Fibroblast of the aortic adventitia (primary cell): ENCODE measurements around the gene ZNF629. TPM values are rescaled to one million over a fixed set of nuclear protein-coding genes. Genes with fewer than 3 reads are reported as not detected.

Experiments used
- DNase-seq: peaks from one replicate; pipeline ENCODE4 v3.0.0-alpha.2; 2010; ENCODE audit warnings: low read depth
- H3K4me3 ChIP-seq: 2 replicates; pipeline ENCODE4 v1.5.1; 2011; ENCODE audit warnings: low read depth, mild to moderate bottlenecking, control low read depth, low read length, moderate library complexity
- total RNA-seq: library from RNA; depleted of rRNA; stranded (reverse); fragments of >200 nt; gene quantifications from 2 replicates; pipeline ENCODE4 v1.2.3, GENCODE V29; 2012; ENCODE audit warnings: low replicate concordance
- TF ChIP-seq, protein P1 (sequence below): IDR thresholded peaks from 2 replicates; pipeline ENCODE4 v1.5.1; 2011; ENCODE audit warnings: mild to moderate bottlenecking, low read length, control low read depth, inconsistent platforms; ENCODE audit not compliant: insufficient read depth

ZNF629 gene
- total RNA-seq, 1 donor: 15.0 TPM

DNA sequence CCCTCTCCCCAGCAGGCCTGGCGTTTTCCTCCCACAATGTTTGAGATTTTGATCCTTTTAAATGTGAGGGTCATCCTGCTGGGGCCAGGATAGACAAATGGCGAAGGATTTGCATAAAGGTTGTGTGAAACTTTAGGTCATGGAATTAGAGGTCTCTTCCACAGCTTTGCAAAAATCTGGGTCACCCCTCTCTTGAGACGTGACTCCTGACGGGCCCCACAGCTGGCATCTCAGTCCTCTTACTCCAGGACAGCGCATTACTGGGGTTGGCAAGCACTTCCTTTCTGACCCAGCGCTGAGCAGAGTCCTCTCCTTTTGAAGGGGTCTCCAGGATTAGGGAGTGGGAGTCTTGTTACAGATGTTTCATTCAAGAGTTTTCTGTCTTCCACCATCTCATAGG lies 7.4 kb downstream of the ZNF629 start:
- DNase-seq: no peak
- TF ChIP-seq, protein P1, sequence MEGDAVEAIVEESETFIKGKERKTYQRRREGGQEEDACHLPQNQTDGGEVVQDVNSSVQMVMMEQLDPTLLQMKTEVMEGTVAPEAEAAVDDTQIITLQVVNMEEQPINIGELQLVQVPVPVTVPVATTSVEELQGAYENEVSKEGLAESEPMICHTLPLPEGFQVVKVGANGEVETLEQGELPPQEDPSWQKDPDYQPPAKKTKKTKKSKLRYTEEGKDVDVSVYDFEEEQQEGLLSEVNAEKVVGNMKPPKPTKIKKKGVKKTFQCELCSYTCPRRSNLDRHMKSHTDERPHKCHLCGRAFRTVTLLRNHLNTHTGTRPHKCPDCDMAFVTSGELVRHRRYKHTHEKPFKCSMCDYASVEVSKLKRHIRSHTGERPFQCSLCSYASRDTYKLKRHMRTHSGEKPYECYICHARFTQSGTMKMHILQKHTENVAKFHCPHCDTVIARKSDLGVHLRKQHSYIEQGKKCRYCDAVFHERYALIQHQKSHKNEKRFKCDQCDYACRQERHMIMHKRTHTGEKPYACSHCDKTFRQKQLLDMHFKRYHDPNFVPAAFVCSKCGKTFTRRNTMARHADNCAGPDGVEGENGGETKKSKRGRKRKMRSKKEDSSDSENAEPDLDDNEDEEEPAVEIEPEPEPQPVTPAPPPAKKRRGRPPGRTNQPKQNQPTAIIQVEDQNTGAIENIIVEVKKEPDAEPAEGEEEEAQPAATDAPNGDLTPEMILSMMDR: no peak
- no peak overlapping the region for H3K4me3 ChIP-seq

DNA sequence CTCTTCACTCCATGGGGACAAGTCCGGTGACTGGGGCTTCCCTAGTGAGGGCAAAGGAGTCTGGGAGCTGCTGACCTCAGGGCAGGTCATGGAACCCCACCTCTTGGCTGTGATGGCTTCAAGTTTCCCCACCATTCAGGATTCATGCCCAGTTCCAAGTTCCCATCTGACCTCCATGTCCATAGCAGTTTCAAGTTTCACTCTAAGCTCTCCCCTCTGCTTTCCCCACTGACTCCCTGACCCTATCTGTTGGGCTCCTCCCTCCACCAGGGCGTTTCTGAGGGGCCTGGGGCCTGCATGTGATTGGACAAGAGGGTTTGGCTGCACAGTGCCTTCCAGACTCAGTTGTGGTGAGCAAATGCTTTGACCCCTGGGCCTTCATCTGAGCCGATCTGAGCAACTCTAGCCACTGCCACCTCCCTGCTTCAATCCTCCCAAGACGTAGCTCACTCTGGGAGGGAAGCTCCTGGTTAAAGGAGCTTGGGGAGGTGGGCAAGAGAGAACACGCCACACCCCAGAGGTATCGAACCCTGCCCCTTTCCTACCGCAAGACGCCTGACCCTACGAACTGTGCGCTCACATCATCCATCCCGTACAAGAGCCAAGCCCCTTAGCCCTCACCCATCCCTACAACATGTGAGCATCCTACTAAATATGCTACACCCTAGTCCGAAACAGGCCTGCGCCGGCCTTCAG lies 8.3 kb downstream of the ZNF629 start:
- TF ChIP-seq, protein P1: no peak
- DNase-seq: peak; percentile 21
- H3K4me3 ChIP-seq: no peak overlapping the region

DNA sequence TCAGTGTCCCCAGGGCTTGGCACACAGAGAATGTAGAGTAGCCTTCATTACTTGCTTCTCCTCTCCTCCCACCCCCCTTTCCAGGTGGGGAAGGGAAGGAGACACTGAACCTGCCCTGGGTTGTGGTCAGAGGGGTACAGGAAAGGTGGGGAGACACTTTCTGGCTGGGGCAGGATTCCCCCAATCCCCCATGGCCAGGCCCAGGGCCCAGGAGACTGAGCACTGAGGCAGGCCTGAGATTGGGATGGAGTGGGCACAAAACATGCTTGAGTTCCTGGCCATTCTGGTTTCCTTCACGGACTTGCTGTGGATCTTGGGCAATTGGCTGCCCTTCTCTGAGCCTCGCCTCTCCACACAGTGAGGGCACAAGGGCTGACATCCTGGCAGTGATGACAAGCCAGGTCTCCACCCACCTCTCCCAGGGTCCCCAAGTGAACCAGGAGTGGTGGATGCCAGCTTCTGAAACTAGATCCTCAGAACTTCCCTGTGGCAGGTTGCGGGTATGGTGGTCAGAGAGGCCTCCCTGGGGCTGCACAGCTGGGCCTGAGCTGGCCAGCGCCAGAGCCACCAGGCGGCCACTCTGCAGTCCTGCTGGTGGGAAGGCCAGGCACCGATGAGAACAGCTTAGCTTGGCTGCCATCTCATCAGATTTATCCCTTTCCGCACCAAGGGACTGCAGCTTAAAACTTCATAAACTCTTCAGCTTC lies 9.3 kb downstream of the ZNF629 start:
- TF ChIP-seq, protein P1: no peak
- DNase-seq: no peak
- H3K4me3 ChIP-seq: no peak overlapping the region

DNA sequence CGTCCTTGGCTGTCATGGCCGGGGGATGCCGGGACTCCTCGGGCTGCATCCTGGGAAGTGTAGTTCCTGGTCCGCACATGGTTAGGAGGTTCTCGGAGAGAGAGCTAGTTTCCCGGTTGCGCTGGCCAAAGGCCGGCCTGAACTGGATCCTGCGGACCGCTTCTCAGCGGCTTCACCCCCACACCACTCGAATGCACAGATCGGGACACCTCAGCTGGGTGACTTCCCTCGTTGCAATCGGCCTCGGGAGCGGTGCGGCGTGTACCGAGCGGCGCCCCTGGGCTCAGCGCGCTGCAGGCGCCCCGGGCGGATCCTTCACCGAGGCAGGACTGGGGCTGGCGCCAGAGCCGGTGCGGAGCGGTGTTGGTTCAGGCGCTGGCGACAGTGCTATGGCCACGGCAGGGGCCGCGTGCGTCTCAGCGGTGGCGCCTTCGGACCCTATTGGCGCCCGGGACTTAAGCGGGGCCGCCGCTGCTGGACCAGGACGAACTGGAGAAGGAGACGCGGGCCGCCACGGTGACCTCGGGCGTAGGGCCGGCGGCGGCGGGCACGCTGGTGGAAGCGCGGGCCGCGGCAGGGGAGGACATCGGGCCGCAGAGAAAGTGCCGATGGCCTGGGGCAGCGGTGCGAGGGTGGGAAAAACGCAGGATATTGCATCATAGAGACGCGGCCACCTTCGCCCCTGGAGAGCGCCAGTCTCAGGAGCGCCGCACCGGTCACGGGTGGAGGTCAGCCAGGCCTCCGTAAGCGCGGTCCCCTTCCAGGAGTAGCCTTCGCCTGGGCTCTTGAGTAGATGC lies 11.4 kb downstream of the ZNF629 start:
- peak; percentile 80 for DNase-seq
- TF ChIP-seq, protein P1: no peak
- peak overlapping the region; percentile 82 for H3K4me3 ChIP-seq

DNA sequence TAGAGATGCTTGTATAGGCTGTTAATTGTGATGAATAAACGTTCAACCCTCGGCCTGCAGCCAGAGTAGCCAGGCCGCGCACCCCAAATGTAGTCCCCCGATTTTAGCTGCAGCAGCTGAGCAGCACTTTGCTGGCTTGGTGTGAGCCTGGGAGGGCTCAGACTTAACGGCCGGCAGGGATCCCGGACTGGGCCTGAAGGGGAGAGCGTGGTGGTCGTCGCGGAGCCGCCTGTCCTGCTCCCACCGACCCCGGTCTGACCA lies 11.9 kb downstream of the ZNF629 start:
- H3K4me3 ChIP-seq: peak overlapping the region; percentile 82
- no peak for DNase-seq
- TF ChIP-seq, protein P1: no peak

DNA sequence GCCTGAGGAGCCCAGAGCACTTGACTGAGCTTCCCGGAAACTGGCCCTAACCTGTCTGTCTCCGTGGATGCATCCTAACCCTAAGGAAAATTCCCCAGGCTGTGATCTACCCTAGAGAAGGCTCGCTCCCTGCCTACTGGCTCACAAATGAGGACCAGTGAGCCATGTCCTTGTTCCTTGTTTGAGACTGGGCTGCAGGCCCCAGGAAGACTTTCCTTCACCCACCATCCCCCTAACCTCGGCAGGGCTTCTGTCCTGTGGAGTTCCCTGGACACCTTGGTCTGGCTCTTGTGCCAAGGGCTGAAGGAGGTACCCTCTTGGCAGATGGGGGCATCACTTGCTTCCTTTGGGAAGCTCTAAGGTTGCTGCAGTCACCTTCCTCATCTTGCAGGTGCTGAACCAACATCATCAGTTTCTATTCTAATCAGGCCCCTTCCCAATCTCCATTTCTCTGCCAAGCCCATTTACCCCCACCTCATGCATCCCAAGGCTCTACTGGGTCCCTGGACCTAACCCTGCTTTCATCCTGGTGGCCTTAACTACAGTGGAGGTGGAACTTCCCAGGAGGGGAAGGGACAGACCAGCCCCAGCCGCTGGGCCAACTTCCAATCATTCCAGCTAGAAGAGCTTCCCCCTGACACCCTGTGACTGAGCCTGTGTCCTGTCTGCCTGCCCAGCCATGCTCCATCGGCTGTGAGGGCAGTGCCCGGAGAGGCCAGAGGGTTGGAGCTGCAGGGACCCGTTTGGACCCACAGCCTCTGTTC lies 12.5 kb downstream of the ZNF629 start:
- no peak for DNase-seq
- TF ChIP-seq, protein P1: no peak

More for the DNA sequence above, 12.5 kb downstream of the ZNF629 start:
- peak overlapping the region; percentile 82 for H3K4me3 ChIP-seq
